ENCODE measurements around the gene RBM47. TPM values are rescaled to one million over a fixed set of nuclear protein-coding genes. Genes with fewer than 3 reads are reported as not detected.

RBM47 gene
- total and polyA plus RNA-seq, 10 of the 15 experiments (the other 5 are each of a cell fraction or from before 2014, with no cell fraction given), result 7.9 to 45.0 (median 28.7) TPM

DNA sequence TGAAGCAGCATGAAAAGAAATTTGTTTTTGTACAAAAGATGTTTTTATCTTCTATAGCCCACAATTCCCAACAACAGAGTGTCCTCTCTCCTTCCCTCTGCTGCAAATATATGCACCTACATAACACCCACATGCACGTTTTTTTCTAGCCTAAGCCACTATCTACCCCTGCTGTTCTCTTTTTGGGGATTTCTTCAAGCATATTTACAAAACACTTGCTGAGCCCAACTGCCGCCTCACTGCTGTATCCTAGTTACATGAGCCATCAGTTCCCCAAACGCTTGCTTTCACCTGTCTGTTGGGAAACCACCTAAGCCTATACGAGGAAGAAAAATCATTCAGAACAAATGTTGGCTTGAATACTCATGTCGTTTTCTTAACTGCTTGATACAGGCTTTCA lies 167.3 kb downstream of the RBM47 start (continued):
- TF ChIP-seq, protein P1, sequence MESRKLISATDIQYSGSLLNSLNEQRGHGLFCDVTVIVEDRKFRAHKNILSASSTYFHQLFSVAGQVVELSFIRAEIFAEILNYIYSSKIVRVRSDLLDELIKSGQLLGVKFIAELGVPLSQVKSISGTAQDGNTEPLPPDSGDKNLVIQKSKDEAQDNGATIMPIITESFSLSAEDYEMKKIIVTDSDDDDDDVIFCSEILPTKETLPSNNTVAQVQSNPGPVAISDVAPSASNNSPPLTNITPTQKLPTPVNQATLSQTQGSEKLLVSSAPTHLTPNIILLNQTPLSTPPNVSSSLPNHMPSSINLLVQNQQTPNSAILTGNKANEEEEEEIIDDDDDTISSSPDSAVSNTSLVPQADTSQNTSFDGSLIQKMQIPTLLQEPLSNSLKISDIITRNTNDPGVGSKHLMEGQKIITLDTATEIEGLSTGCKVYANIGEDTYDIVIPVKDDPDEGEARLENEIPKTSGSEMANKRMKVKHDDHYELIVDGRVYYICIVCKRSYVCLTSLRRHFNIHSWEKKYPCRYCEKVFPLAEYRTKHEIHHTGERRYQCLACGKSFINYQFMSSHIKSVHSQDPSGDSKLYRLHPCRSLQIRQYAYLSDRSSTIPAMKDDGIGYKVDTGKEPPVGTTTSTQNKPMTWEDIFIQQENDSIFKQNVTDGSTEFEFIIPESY (IDR thresholded peaks at IDR 0.05), result no peak
- no peak for TF ChIP-seq CREB1 (IDR thresholded peaks at IDR 0.05; ENCODE audit: low read depth)
- no peak for TF ChIP-seq LARP7 (IDR thresholded peaks at IDR 0.05)
- TF ChIP-seq SUZ12 (IDR thresholded peaks at IDR 0.05; ENCODE audit: unreplicated experiment), result no peak
- peak; percentile 63; the same call in 1 of the 2 replicates for TF ChIP-seq FOXM1 (IDR thresholded peaks at IDR 0.05; ENCODE audit: low read depth, low read length)
- TF ChIP-seq MYB (IDR thresholded peaks at IDR 0.05; ENCODE audit: borderline replicate concordance, low read depth, low read length), result peak; percentile 91
- no peak for TF ChIP-seq ATF3 (IDR thresholded peaks at IDR 0.05; ENCODE audit: borderline replicate concordance, extremely low read depth, low read depth, low read length)
- no peak for TF ChIP-seq MEF2A (IDR thresholded peaks at IDR 0.05; ENCODE audit: insufficient read depth, low read depth, low read length)
- TF ChIP-seq BCL11A (IDR thresholded peaks at IDR 0.05; ENCODE audit: low read depth, low read length), result 0 out of 2 replicates have a peak, but pooled peaks have one; percentile 27
- no peak for TF ChIP-seq SIN3A (IDR thresholded peaks at IDR 0.05; ENCODE audit: low read depth, low read length)
- TF ChIP-seq, protein P2, sequence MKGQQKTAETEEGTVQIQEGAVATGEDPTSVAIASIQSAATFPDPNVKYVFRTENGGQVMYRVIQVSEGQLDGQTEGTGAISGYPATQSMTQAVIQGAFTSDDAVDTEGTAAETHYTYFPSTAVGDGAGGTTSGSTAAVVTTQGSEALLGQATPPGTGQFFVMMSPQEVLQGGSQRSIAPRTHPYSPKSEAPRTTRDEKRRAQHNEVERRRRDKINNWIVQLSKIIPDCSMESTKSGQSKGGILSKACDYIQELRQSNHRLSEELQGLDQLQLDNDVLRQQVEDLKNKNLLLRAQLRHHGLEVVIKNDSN (IDR thresholded peaks at IDR 0.05; ENCODE audit: borderline replicate concordance, extremely low read length, insufficient read depth, low read depth, low read length), result no peak
- TF ChIP-seq RBBP5 (conservative IDR thresholded peaks at IDR 0.05), result no peak
- TF ChIP-seq MLLT1 (IDR thresholded peaks at IDR 0.05), result peak; percentile 56; the same call in 1 of the 2 replicates
- no peak for TF ChIP-seq ZBTB11 (CRISPR knock-in tag; IDR thresholded peaks at IDR 0.05)
- 0 out of 2 replicates have a peak, but pooled peaks have one; percentile 28 for TF ChIP-seq RUNX3 (IDR thresholded peaks at IDR 0.05; ENCODE audit: low read length)
- TF ChIP-seq RB1 (IDR thresholded peaks at IDR 0.05; ENCODE audit: borderline replicate concordance), result no peak

Measured in GM12878 (cell line).